Transverse colon (tissue), 4 donors: ENCODE results near the gene GNPDA1. TPM values are rescaled to one million over a fixed set of nuclear protein-coding genes. Genes with fewer than 3 reads are reported as not detected.
"Not testable (repeated sequence)": the region's sequence is repeated elsewhere in the genome, so short reads cannot be mapped to it uniquely, and the experiment has no call there.

ENCODE experiments used
- DNase-seq: peaks from one replicate; pipeline ENCODE4 v3.0.0-alpha.2; 2019
- H3K27ac ChIP-seq, 4 donors: fragments of 200-600 bp; sonication (generic); 2 replicates each; pipeline ENCODE4 v1.5.1; 2016 to 2018; ENCODE audit warnings: inconsistent platforms in 4 of 4
- H3K27me3 ChIP-seq: fragments of 200-600 bp; sonication (generic); 2 replicates; pipeline ENCODE4 v1.5.1; 2017; ENCODE audit warnings: inconsistent platforms
- H3K36me3 ChIP-seq, 4 donors: fragments of 200-600 bp; sonication (generic); 2 replicates each; pipeline ENCODE4 v1.5.1; 2017 to 2019; ENCODE audit warnings: inconsistent platforms in 4 of 4
- H3K4me1 ChIP-seq, 4 donors: fragments of 200-600 bp; sonication (generic); 2 replicates each; pipeline ENCODE4 v1.5.1; 2017 to 2020; ENCODE audit warnings: inconsistent platforms in 4 of 4
- H3K4me3 ChIP-seq, 4 donors: fragments of 200-600 bp; sonication (generic); 1 replicate in 1 of 4; 2 replicates in 3 of 4; pipeline versions ENCODE4 v1.5.1 to v1.6.1; 2017 to 2019; ENCODE audit warnings: inconsistent platforms in 4 of 4
- H3K9me3 ChIP-seq, 2 donors: fragments of 200-600 bp; sonication (generic); 2 replicates each; pipeline ENCODE4 v1.5.1; 2017 to 2019; ENCODE audit warnings: inconsistent platforms in 2 of 2
- EP300 ChIP-seq: sonication (generic); formaldehyde crosslinking; IDR thresholded peaks from one replicate; pipeline ENCODE4 v1.6.1; 2017; ENCODE audit warnings: antibody characterized with exemption, low read depth
- POLR2A ChIP-seq: fragments of 450-650 bp; IDR thresholded peaks from one replicate; pipeline ENCODE4 v1.6.1; 2016; ENCODE audit warnings: antibody characterized with exemption, mild to moderate bottlenecking, moderate library complexity
- POLR2AphosphoS5 ChIP-seq, 3 donors: sonication (generic); formaldehyde crosslinking; IDR thresholded peaks; one replicate each; pipeline ENCODE4 v1.6.1; 2016; ENCODE audit warnings: antibody characterized with exemption in 3 of 3
- WGBS, 2 donors: methylation state at CpG; one replicate each; pipeline ENCODE4 v1.1.5; 2018; ENCODE audit warnings: low coverage in 1 of 2; 5-methylcytosine and 5-hydroxymethylcytosine counted together
- in situ Hi-C, 4 donors: fragments of 200-750 bp; cut with MboI; loops; one replicate each; pipeline versions ENCODE4 v1.15.0 to v1.15.1; 2017; ENCODE audit warnings: low sequenced_read_pairs in 3 of 4, low pct_ligation_motif_present in 1 of 4, low pct_unique_long_range_greater_than_20kb in 1 of 4
- intact Hi-C: fragments of 100-400 bp; cut with DNase I; formaldehyde crosslinking; loops from one replicate; pipeline ENCODE4 v1.15.1; 2023; ENCODE audit warnings: low total_unique reads
- total RNA-seq, 4 donors: library from RNA; depleted of rRNA; stranded (reverse); fragments of >200 nt; gene quantifications; one replicate each; pipeline ENCODE4 v1.1.0, GENCODE V29; 2016
- TF ChIP-seq, protein P1 (sequence below), 5 experiments: fragments of 200-600 bp in 3 of 5; fragments of 450-650 bp in 2 of 5; sonication (generic) in 3 of 5; IDR thresholded peaks; 1 replicate in 2 of 5; 2 replicates in 3 of 5; pipeline ENCODE4 v1.5.1; 2016 to 2017; ENCODE audit warnings: antibody characterized with exemption in 5 of 5, inconsistent platforms in 3 of 5, mild to moderate bottlenecking in 2 of 5, moderate library complexity in 1 of 5

The GNPDA1 gene
- total RNA-seq, 4 donors from 2014 or later, result 1.6 to 24.8 (median 8.9) TPM

DNA sequence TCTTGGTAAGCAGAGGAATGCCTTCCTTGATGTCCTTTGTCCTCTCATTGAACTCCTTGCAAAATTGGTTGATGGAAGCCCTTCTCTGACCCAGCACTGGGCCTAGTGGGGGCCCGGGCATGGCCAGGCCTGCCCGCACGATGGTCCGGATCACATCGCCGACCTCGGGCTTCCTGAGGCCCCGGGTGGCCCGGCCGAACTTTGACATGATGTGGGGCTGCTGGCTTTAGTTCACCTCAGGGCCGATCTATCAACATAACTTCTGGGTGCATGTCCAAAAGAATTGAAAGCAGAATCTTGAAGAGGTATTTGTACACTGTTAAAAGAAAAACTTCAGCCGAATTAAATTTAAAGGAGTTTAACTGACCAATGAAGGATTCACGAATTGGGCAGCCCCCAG is 24.1 kb upstream of the GNPDA1 start:
- in situ Hi-C loops, result no loop called here
- 90 to 94% methylated on average over 5 to 13 of the region's 13 CpGs for WGBS, 2 donors
- no peak overlapping the region for H3K4me3 ChIP-seq

DNA sequence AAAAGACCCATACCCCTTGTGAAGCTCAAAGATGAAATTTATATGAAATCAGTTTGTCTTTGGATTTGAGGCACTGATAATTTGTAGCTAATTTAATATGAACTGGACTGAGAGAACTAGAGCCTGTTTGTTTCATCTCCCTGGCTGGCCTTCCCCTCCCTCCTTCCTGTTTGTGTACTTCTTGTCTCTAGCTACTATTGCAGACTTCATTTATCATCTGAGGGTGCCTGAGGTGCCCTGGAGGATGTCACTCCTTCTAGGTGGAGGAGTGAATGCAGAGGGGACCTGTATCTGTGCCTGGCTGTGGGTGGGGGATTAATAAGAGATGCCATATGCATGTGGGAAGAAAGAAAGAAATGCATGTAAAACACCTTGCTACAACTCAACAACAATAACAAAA is 22.2 kb upstream of the GNPDA1 start:
- intact Hi-C loops (no loop called here), in situ Hi-C loops (no loop called here)
- H3K9me3 ChIP-seq, result no peaks in the 10 kb centered on the region
- H3K4me3 ChIP-seq, result no peak overlapping the region
- H3K4me1 ChIP-seq, result no peaks in the 10 kb centered on the region
- no peak overlapping the region for H3K27ac ChIP-seq
- H3K36me3 ChIP-seq, result no peaks in the 10 kb centered on the region
- TF ChIP-seq POLR2AphosphoS5 (IDR thresholded peaks at IDR 0.05) (no peak), POLR2A (no peak), EP300 (no peak)
- TF ChIP-seq, protein P1, sequence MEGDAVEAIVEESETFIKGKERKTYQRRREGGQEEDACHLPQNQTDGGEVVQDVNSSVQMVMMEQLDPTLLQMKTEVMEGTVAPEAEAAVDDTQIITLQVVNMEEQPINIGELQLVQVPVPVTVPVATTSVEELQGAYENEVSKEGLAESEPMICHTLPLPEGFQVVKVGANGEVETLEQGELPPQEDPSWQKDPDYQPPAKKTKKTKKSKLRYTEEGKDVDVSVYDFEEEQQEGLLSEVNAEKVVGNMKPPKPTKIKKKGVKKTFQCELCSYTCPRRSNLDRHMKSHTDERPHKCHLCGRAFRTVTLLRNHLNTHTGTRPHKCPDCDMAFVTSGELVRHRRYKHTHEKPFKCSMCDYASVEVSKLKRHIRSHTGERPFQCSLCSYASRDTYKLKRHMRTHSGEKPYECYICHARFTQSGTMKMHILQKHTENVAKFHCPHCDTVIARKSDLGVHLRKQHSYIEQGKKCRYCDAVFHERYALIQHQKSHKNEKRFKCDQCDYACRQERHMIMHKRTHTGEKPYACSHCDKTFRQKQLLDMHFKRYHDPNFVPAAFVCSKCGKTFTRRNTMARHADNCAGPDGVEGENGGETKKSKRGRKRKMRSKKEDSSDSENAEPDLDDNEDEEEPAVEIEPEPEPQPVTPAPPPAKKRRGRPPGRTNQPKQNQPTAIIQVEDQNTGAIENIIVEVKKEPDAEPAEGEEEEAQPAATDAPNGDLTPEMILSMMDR (IDR thresholded peaks at IDR 0.05), result no peak
- no peak for DNase-seq
- no peaks in the 10 kb centered on the region for H3K27me3 ChIP-seq

More for the DNA sequence above, 24.1 kb upstream of the GNPDA1 start:
- intact Hi-C loops, result no loop called here
- Histone ChIP-seq H3K9me3 (no peaks in the 10 kb centered on the region), H3K4me1 (no peaks in the 10 kb centered on the region), H3K27ac (no peak overlapping the region), H3K36me3 (no peaks in the 10 kb centered on the region), H3K27me3 (no peaks in the 10 kb centered on the region)
- TF ChIP-seq POLR2AphosphoS5 (IDR thresholded peaks at IDR 0.05) (no peak), POLR2A (no peak), EP300 (no peak)
- TF ChIP-seq, protein P1 (IDR thresholded peaks at IDR 0.05), result no peak
- DNase-seq, result no peak

DNA sequence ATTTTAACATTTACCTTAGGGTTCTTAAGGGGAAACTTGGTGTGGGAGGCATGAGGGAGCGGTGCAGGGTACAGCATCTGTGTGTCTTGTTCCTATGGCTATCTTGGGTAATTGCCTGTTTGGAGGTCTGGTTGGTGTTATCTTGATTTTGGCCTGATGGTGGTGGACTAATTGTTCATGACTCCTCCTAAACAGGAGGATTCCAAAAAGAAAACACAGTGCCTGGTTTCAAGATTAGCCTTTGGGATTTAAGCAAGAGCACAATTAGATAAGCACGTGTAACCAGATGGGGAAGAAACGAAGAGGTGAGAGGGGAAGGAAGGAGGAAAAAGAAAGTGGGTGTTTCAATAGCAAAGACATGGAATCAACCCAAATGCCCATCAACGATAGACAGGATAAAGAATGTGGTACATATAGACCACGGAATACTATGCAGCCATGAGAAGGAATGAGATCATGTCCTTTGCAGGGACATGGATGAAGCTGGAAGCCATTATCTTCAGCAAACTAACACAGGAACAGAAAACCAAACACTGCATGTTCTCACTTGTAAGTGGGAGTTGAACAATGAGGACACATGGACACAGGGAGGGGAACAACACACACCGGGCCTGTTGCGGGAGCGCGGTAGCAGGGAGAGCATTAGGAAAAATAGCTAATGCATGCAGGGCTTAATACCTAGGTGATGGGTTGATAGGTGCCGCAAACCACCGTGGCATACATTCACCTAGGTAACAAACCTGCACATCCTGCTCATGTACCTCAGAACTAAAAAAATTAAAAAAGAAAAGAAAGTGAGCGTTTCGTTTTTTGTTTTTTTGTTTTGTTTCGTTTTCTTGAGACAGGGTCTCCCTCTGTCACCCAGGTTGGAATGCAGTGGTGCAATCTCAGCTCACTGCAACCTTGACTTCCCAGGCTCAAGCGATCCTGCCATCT is 21.1 kb upstream of the GNPDA1 start:
- intact Hi-C loops, result not testable (repeated sequence)

DNA sequence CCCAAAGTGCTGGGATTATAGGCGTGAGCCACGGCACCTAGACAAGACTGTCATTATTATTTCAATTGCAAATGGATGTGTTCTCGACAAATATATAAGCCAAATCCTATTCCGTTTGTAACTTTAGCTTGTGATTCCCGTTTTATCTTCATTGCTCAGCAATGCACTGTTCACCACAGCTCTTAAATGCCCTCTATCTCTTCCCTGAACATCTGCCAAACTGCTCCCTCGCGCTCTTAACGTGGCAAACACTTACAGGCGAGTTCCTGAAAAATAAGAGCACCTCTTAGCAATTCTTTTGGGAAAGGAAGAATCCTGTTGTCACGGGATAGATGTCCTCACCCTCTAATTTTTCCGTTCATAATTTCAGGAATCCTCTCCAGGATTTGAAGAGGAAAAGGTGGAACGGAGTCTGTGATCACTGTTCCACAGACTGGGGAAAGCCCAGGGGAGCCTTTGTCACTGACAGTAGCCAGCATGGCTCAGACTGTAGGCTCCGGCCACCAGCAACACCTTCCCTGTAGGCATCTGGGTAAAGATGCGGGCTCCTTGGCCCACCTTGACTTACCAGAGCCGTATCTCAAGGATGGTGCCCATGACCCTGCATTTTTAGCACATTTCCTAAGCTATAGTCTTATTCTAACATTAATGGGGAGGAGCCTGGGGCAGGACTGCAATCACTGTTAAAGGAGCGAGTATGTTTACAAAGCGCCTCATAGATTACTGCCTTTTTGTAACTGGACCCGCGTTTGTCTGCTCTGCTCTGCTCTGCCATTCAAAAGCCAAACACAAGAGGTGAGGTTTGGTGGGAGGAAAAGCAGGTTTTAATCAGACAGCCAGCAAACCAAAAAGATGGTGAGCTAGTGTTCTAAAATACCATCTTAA is 20.2 kb upstream of the GNPDA1 start:
- no peak for DNase-seq
- Histone ChIP-seq H3K27me3 (no peaks in the 10 kb centered on the region), H3K4me3 (no peak overlapping the region), H3K4me1 (no peaks in the 10 kb centered on the region), H3K9me3 (no peaks in the 10 kb centered on the region), H3K36me3 (no peaks in the 10 kb centered on the region), H3K27ac (no peak overlapping the region)
- intact Hi-C loops, result no loop called here
- TF ChIP-seq EP300, result no peak
- in situ Hi-C loops, result no loop called here
- 77% methylated on average over 13 to 19 of the region's 19 CpGs for WGBS, 2 donors

More for the DNA sequence above, 21.1 kb upstream of the GNPDA1 start:
- H3K4me3 ChIP-seq, DNase-seq, H3K27ac ChIP-seq, H3K27me3 ChIP-seq, H3K36me3 ChIP-seq, H3K4me1 ChIP-seq, in situ Hi-C loops, H3K9me3 ChIP-seq: not testable (repeated sequence)
- 87 to 88% methylated on average over 15 of the region's 15 CpGs for WGBS, 2 donors

DNA sequence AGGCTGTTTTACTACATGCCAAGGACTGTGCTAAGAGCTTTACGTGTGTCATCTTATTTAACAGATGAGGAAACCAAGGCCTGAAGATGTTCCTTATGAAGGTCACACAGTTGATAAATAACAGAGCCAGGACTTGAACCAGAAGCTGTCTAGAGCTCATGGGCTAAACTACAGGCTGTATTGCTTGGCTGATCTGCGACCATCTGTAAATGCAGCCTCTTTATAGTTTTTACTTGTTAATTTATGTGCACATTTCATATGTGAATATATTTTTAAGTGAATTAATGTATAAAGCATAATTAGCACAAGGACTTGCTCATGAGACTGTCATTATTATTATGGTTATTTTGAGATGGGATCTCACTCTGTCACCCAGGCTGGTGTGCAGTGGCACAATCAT is 19.3 kb upstream of the GNPDA1 start:
- no peak overlapping the region for H3K27ac ChIP-seq
- intact Hi-C loops, result no loop called here
- in situ Hi-C loops, result no loop called here
- WGBS, 2 donors, result 88 to 94% methylated on average over 2 of the region's 2 CpGs
- no peaks in the 10 kb centered on the region for H3K4me1 ChIP-seq
- no peak overlapping the region for H3K4me3 ChIP-seq
- no peaks in the 10 kb centered on the region for H3K9me3 ChIP-seq
- no peaks in the 10 kb centered on the region for H3K36me3 ChIP-seq
- no peaks in the 10 kb centered on the region for H3K27me3 ChIP-seq
- no peak for DNase-seq
- TF ChIP-seq EP300 (no peak), POLR2AphosphoS5 (IDR thresholded peaks at IDR 0.05) (no peak)
